COR-L47 (cell line): ENCODE measurements around the gene CDK8.

Experiments
- DNase-seq: peaks from one replicate; lab custom pipeline; 2025; lab: John Stamatoyannopoulos, UW

CDK8 gene

DNA sequence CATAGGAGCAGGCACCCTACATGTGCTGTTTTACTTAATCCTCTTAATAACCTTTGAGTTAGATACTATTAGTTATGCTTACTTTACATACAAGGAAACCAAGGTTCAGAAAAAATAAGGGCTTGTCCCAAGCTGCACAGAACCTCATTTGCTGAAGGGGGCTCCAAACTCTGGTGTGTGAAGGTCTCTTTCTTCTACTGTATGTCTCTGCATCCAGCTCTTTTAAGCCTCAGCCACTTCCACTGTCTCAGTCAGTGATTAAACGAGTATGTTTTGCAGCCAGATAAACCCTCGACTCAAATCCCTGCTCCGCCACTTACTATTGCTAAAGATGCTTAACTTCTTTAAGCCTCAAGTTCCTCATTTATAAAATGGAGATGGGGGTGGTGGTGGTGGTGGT lies 191.2 kb downstream of the CDK8 start:
- no peak for DNase-seq

DNA sequence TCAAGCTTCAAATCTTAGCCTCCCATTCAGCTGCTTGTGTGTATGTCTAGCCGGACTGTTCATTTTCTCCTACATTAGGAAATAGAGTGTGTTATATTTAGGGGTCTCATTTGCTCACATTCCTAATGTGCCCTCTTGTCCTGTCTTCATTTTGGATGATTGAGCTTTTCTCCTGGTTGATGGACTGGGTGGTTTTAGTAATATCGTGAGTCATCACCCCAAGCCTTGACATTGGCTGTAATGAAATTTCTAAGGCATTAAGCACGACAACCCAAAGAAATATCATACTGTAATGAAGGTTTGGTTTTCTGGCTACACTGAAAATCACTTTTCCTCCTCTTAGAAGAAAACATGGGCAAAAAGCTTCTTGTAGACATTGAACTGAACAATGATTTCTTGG lies 192.8 kb downstream of the CDK8 start:
- DNase-seq = no peak

GRCh38 chr13:26448032-26448431 lies 194.1 kb downstream of the CDK8 start:
- DNase-seq = no peak

DNA sequence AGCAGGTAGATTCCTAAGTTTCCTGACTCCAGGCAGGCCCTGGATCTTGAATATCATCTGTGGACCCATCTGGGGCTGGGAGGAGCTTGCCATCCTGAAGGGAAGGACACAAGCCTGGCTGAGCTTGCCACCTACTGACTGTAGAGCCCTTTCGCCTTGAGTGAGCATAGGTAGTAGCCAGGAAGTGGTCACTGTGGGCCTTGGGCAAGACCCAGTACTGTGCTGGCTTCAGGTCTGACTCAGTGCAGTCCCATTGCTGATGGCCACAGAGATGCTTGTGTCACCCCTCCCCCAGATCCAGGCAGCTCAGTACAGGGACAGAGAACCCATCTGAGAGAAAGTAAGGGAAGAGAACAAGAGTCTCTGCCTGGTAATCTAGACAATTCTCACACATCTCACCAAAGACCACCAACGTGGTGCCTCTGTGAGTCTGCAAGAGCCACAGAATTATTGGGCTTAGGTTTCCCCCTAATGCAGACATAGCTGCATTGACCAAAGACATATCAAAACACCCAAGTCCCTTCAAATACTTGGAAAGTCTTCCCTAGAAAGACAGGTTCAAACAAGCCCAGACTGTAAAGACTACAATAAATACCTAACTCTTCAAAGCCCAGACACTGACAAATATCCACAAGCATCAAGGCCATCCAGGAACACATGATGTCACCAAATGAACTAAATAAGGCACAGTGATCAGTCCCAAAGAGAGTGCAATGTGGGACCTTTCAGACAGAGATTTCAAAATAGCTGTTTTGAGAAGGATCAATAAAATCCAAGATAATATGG lies 195.3 kb downstream of the CDK8 start:
- DNase-seq = no peak
